A549 (cell line): ENCODE data around the gene PPP1R1C.

Source experiments
- ESRRA ChIP-seq: fragments of 150-350 bp; IDR thresholded peaks from 2 replicates; pipeline ENCODE4 v1.6.1; 2014; ENCODE audit warnings: mild to moderate bottlenecking, low read length, borderline replicate concordance
- FOSL2 ChIP-seq, 2 experiments: fragments of 450-650 bp in 1 of 2; fragments of >200 bp in 1 of 2; sonication (Bioruptor Twin) in 1 of 2; formaldehyde crosslinking; IDR thresholded peaks; 2 replicates each; pipeline versions ENCODE4 v1.5.0 to v1.6.1; 2016 to 2020; ENCODE audit warnings: mild to moderate bottlenecking in 1 of 2, moderate library complexity in 1 of 2
- MYC ChIP-seq: IDR thresholded peaks from 2 replicates; pipeline ENCODE4 v1.6.1; 2012; ENCODE audit warnings: mild to moderate bottlenecking, inconsistent platforms, low read length, improper control_type of control experiment, borderline replicate concordance
- RAD21 ChIP-seq, 2 experiments: fragments of >200 bp in 1 of 2; sonication (Bioruptor Twin) in 1 of 2; formaldehyde crosslinking in 1 of 2; IDR thresholded peaks in 1 of 2; conservative IDR thresholded peaks in 1 of 2; 2 replicates in 1 of 2; 3 replicates in 1 of 2; pipeline ENCODE4 v1.6.1; 2012 to 2018; ENCODE audit warnings: inconsistent platforms in 1 of 2
- SMC3 ChIP-seq: fragments of >200 bp; sonication (Bioruptor Twin); formaldehyde crosslinking; IDR thresholded peaks from 3 replicates; pipeline ENCODE4 v1.6.1; 2018; ENCODE audit warnings: inconsistent platforms
- ZSCAN20 ChIP-seq: fragments of 250-450 bp; sonication (Bioruptor Pico); IDR thresholded peaks from 2 replicates; pipeline ENCODE4 v1.8.0; 2022; ENCODE audit warnings: mild to moderate bottlenecking, moderate library complexity
- TF ChIP-seq, protein P1 (sequence below): fragments of >200 bp; sonication (Bioruptor Twin); formaldehyde crosslinking; IDR thresholded peaks from 3 replicates; pipeline ENCODE4 v1.5.1; 2016

DNA sequence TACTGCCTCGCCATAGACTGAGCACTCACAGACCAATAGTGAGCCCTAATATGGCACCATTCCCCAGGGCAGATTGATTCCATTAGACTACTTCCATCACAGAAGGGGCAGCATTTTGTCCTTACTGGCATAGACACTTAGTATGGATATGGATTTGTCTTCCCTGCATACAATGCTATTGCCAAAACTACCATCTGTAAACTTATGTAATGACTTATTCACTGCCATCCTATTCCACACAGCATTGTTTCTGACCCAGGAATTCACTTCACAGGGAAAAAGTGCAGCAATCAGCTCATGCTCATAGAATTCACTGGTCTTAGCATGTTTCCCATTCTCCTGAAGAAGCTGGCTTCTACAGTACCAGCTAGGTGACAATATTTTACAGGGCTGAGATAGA lies 179.0 kb downstream of the PPP1R1C start:
- TF ChIP-seq, protein P1, sequence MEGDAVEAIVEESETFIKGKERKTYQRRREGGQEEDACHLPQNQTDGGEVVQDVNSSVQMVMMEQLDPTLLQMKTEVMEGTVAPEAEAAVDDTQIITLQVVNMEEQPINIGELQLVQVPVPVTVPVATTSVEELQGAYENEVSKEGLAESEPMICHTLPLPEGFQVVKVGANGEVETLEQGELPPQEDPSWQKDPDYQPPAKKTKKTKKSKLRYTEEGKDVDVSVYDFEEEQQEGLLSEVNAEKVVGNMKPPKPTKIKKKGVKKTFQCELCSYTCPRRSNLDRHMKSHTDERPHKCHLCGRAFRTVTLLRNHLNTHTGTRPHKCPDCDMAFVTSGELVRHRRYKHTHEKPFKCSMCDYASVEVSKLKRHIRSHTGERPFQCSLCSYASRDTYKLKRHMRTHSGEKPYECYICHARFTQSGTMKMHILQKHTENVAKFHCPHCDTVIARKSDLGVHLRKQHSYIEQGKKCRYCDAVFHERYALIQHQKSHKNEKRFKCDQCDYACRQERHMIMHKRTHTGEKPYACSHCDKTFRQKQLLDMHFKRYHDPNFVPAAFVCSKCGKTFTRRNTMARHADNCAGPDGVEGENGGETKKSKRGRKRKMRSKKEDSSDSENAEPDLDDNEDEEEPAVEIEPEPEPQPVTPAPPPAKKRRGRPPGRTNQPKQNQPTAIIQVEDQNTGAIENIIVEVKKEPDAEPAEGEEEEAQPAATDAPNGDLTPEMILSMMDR, result no peak
- no peak for TF ChIP-seq SMC3
- TF ChIP-seq FOSL2 (IDR thresholded peaks at IDR 0.05), result no peak
- no peak for TF ChIP-seq FOSL2 (CRISPR knock-in tag; IDR thresholded peaks at IDR 0.05)
- no peak for TF ChIP-seq ESRRA
- no peak for TF ChIP-seq ZSCAN20
- no peak for TF ChIP-seq MYC
- TF ChIP-seq RAD21 (conservative IDR thresholded peaks at IDR 0.05 in 1 of 2, IDR thresholded peaks at IDR 0.05 in 1 of 2), result no peak
